NCI-H524 (cell line): ENCODE measurements around the gene SLC17A2.
"Not testable (repeated sequence)": the region's sequence is repeated elsewhere in the genome, so short reads cannot be mapped to it uniquely, and the experiment has no call there.

Experiments
- DNase-seq, 2 experiments: peaks; one replicate each; lab custom pipeline; 2025; lab: John Stamatoyannopoulos, UW

SLC17A2 gene

GRCh38 chr6:25951296-25952032, 21.0 kb upstream of the SLC17A2 start:
- no peak for DNase-seq

GRCh38 chr6:25950297-25950696, 19.8 kb upstream of the SLC17A2 start:
- no peak for DNase-seq

- no peak for DNase-seq
Measured at GRCh38 chr6:25949695-25950094, 19.2 kb upstream of the SLC17A2 start.

- not testable (repeated sequence) for DNase-seq
Measured at GRCh38 chr6:25947492-25947891, 17.0 kb upstream of the SLC17A2 start.

- DNase-seq, result no peak
Measured at GRCh38 chr6:25946631-25947030, 16.1 kb upstream of the SLC17A2 start.

GRCh38 chr6:25945738-25946137, 15.2 kb upstream of the SLC17A2 start:
- DNase-seq, result not testable (repeated sequence)

GRCh38 chr6:25944688-25945574, 14.4 kb upstream of the SLC17A2 start:
- DNase-seq, result no peak

GRCh38 chr6:25943887-25944286, 13.4 kb upstream of the SLC17A2 start:
- no peak for DNase-seq

GRCh38 chr6:25942561-25943147, 12.2 kb upstream of the SLC17A2 start:
- peak in 1 of 2 experiments; percentile 51 for DNase-seq

- no peak for DNase-seq
Measured at GRCh38 chr6:25939593-25939992, 9.1 kb upstream of the SLC17A2 start.

GRCh38 chr6:25935953-25936352, 5.5 kb upstream of the SLC17A2 start:
- no peak for DNase-seq

GRCh38 chr6:25934735-25935313, 4.3 kb upstream of the SLC17A2 start:
- no peak for DNase-seq

- DNase-seq, result no peak
Measured at GRCh38 chr6:25934156-25934555, 3.7 kb upstream of the SLC17A2 start.

GRCh38 chr6:25931411-25931709, 869 bp upstream of the SLC17A2 start:
- DNase-seq, result no peak

- DNase-seq, result not testable (repeated sequence)
Measured at GRCh38 chr6:25929785-25930184, 706 bp downstream of the SLC17A2 start.

GRCh38 chr6:25928562-25929324, 1.7 kb downstream of the SLC17A2 start:
- no peak for DNase-seq

GRCh38 chr6:25927756-25928216, 2.7 kb downstream of the SLC17A2 start:
- DNase-seq, result no peak

- no peak for DNase-seq
Measured at GRCh38 chr6:25927178-25927577, 3.3 kb downstream of the SLC17A2 start.

GRCh38 chr6:25925876-25926275, 4.6 kb downstream of the SLC17A2 start:
- DNase-seq, result no peak

GRCh38 chr6:25922301-25922700, 8.2 kb downstream of the SLC17A2 start:
- DNase-seq, result no peak

GRCh38 chr6:25921525-25922203, 8.8 kb downstream of the SLC17A2 start:
- no peak for DNase-seq
